Suprapubic skin (tissue), 4 donors: ENCODE data around the gene NGF. TPM values are rescaled to one million over a fixed set of nuclear protein-coding genes. Genes with fewer than 3 reads are reported as not detected.

ENCODE experiments used
- DNase-seq, 2 donors: peaks; one replicate each; pipeline ENCODE4 v3.0.0-alpha.2; 2019; ENCODE audit warnings: low spot score in 2 of 2
- H3K27ac ChIP-seq: fragments of 200-600 bp; sonication (generic); one replicate; pipeline ENCODE4 v1.5.1; 2019
- H3K27me3 ChIP-seq: fragments of 200-600 bp; sonication (generic); one replicate; pipeline ENCODE4 v1.5.1; 2019
- H3K36me3 ChIP-seq: fragments of 200-600 bp; sonication (generic); one replicate; pipeline ENCODE4 v1.5.1; 2019
- H3K4me1 ChIP-seq: fragments of 200-600 bp; sonication (generic); one replicate; pipeline ENCODE4 v1.5.1; 2019
- H3K4me3 ChIP-seq: fragments of 200-600 bp; sonication (generic); one replicate; pipeline ENCODE4 v1.5.1; 2019; ENCODE audit warnings: mild to moderate bottlenecking
- H3K9me3 ChIP-seq: fragments of 200-600 bp; sonication (generic); one replicate; pipeline ENCODE4 v1.5.1; 2019
- EP300 ChIP-seq: sonication (generic); formaldehyde crosslinking; IDR thresholded peaks from one replicate; pipeline ENCODE4 v1.6.1; 2017; ENCODE audit warnings: antibody characterized with exemption
- POLR2A ChIP-seq, 2 donors: fragments of 450-650 bp; IDR thresholded peaks; one replicate each; pipeline ENCODE4 v1.6.1; 2017; ENCODE audit warnings: antibody characterized with exemption in 2 of 2, mild to moderate bottlenecking in 2 of 2, moderate library complexity in 2 of 2
- POLR2AphosphoS5 ChIP-seq, 3 donors: sonication (generic); formaldehyde crosslinking; IDR thresholded peaks; one replicate each; pipeline ENCODE4 v1.6.1; 2017; ENCODE audit warnings: antibody characterized with exemption in 3 of 3
- WGBS: methylation state at CpG from one replicate; pipeline ENCODE4 v1.1.5; 2018; 5-methylcytosine and 5-hydroxymethylcytosine counted together
- total RNA-seq, 4 donors: library from RNA; depleted of rRNA; stranded (reverse); fragments of >200 nt; gene quantifications; one replicate each; pipeline ENCODE4 v1.1.0, GENCODE V29; 2016
- TF ChIP-seq, protein P1 (sequence below), 2 donors: fragments of 200-600 bp in 1 of 2; fragments of 450-650 bp in 1 of 2; sonication (generic) in 1 of 2; IDR thresholded peaks; one replicate each; pipeline ENCODE4 v1.5.1; 2016 to 2019; ENCODE audit warnings: antibody characterized with exemption in 2 of 2, mild to moderate bottlenecking in 1 of 2, moderate library complexity in 1 of 2

The NGF gene
- total RNA-seq, 4 donors from 2014 or later = 0.80 TPM; not detected in 3

DNA sequence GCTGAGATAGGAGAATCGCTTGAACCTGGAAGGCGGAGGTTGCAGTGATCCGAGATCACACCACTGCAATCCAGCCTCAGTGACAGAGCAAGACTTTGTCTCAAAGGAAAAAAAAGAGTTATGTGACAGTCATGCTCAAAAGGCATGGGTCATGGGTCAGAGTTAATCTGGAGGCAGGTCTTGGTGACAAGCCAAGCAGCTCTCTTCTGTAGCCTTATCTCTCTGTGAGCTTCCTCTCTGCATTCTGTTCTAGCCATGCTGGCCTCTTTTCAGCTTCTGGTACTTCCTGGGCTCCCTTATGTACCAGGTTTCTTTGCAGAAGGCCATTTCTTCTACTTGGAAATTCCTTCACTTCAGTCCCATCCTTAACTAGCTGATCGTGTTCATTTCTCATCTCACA, 63.6 kb downstream of the NGF start:
- Histone ChIP-seq H3K36me3 (no peaks in the 10 kb centered on the region), H3K9me3 (no peaks in the 10 kb centered on the region), H3K27me3 (no peaks in the 10 kb centered on the region), H3K27ac (no peak overlapping the region), H3K4me3 (no peak overlapping the region), H3K4me1 (no peaks in the 10 kb centered on the region)
- DNase-seq = no peak
- WGBS = 95% methylated on average over 4 of the region's 4 CpGs
- TF ChIP-seq POLR2AphosphoS5 (IDR thresholded peaks at IDR 0.05) (no peak), POLR2A (IDR thresholded peaks at IDR 0.05) (no peak), EP300 (no peak)
- TF ChIP-seq, protein P1, sequence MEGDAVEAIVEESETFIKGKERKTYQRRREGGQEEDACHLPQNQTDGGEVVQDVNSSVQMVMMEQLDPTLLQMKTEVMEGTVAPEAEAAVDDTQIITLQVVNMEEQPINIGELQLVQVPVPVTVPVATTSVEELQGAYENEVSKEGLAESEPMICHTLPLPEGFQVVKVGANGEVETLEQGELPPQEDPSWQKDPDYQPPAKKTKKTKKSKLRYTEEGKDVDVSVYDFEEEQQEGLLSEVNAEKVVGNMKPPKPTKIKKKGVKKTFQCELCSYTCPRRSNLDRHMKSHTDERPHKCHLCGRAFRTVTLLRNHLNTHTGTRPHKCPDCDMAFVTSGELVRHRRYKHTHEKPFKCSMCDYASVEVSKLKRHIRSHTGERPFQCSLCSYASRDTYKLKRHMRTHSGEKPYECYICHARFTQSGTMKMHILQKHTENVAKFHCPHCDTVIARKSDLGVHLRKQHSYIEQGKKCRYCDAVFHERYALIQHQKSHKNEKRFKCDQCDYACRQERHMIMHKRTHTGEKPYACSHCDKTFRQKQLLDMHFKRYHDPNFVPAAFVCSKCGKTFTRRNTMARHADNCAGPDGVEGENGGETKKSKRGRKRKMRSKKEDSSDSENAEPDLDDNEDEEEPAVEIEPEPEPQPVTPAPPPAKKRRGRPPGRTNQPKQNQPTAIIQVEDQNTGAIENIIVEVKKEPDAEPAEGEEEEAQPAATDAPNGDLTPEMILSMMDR (IDR thresholded peaks at IDR 0.05) = no peak

DNA sequence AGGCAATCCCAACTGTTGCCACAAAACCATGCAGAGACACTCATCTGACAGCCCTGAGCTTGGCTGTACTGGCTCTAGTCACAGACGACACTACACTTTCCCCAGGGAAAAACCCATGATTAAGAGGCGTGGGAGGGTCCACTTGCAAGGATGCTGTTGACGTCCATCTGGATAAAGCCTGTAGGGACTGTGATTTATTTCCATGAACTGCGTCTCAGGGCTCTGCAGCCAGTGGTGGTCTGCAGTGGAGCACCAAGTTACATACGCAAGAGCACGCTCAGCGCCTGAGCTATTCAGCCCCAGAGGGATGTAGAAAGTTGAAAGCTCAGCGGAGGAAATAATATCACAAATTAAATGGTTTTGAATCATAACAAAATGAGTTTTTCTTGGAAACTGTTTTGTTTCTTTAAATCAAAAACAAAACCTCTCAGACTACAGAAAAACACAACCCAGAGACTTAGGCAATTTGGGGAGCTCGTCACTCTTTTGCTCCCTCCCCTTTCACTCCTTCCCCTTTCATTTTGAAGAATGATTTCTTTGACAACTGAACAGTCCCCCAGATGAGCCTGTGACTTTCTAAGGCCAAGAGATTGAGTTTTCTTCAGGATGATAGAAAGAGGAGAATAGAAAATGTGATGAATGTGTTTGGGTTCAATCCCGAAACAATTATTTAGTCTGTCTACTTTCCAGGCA, 71.2 kb downstream of the NGF start:
- Histone ChIP-seq H3K27ac (no peak overlapping the region), H3K27me3 (no peaks in the 10 kb centered on the region), H3K36me3 (no peaks in the 10 kb centered on the region), H3K4me1 (no peaks in the 10 kb centered on the region), H3K9me3 (no peaks in the 10 kb centered on the region), H3K4me3 (no peak overlapping the region)
- 54% methylated on average over 8 of the region's 10 CpGs for WGBS
- no peak for DNase-seq
- TF ChIP-seq, protein P1 (IDR thresholded peaks at IDR 0.05) = no peak
- TF ChIP-seq EP300 (no peak), POLR2A (IDR thresholded peaks at IDR 0.05) (no peak), POLR2AphosphoS5 (IDR thresholded peaks at IDR 0.05) (no peak)

DNA sequence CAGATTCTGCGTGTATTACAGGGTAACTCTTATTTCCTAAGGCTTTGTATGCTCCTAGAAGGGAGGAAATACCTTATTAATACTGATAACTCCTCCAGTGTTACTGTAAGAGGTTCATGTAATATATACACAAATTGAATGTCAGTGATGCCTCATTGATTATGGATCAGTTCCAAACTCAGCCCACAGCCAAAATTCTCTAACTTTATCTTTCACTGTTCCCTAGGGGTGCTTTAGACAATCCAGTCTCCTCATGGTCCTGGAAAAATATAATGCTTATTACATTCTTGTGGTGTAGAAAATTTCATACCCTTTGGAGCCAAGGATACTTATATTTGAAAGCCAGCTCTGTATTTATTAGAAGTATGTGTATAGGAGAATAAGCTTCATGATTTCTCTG, 73.0 kb downstream of the NGF start:
- Histone ChIP-seq H3K4me3 (no peak overlapping the region), H3K4me1 (no peaks in the 10 kb centered on the region), H3K27ac (no peak overlapping the region), H3K27me3 (no peaks in the 10 kb centered on the region), H3K9me3 (no peaks in the 10 kb centered on the region), H3K36me3 (no peaks in the 10 kb centered on the region)
- WGBS = 81% methylated on average over 1 of the region's 1 CpG
- TF ChIP-seq EP300 = no peak
- TF ChIP-seq POLR2AphosphoS5 (IDR thresholded peaks at IDR 0.05) = no peak
- no peak for TF ChIP-seq POLR2A (IDR thresholded peaks at IDR 0.05)
- TF ChIP-seq, protein P1 (IDR thresholded peaks at IDR 0.05) = no peak
- no peak for DNase-seq

DNA sequence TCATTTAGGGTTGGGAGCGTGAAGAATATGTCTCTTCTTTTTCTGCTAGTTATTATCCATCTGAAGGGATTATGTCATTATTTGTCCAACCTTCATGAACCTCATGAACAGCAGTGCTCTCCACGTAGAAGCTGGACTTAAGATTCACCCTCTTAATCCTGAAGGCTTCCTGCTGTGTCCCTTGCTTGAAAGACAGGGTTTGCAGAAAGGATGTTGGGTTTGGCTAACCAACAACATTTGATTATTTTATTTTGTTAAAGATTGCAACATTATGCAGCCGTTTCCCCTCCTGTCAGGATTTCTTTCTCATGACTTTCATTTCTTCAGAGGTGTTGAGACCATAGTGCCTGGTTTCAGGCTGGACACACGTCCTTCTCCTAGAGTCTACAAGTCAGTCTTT, 75.2 kb downstream of the NGF start:
- Histone ChIP-seq H3K27me3 (no peaks in the 10 kb centered on the region), H3K4me1 (no peaks in the 10 kb centered on the region), H3K4me3 (no peak overlapping the region), H3K36me3 (no peaks in the 10 kb centered on the region), H3K9me3 (peaks cover 9% of the 10 kb centered on the region), H3K27ac (no peak overlapping the region)
- DNase-seq = no peak
- TF ChIP-seq, protein P1 (IDR thresholded peaks at IDR 0.05) = no peak
- TF ChIP-seq EP300 (no peak), POLR2A (IDR thresholded peaks at IDR 0.05) (no peak), POLR2AphosphoS5 (IDR thresholded peaks at IDR 0.05) (no peak)
- 63% methylated on average over 4 of the region's 4 CpGs for WGBS

DNA sequence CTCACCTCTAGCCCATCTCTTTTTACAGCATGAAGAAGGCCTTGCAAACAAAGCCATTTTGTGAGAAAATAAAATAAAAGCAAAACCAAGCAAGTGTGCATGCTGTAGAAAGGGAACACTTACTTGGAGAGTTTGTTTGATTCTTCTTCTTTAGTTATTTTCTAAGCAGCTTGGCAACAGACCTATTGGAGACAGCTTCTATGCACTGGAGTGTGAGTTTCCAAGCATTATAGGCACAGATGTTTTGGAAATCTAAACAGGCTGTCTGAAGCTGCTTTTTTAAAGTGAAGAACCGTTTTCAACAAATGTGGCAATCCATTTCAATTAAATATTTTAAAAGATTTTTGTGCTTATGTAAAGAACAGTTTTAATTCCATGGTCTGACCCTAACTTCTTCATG, 76.6 kb downstream of the NGF start:
- Histone ChIP-seq H3K27ac (no peak overlapping the region), H3K36me3 (no peaks in the 10 kb centered on the region), H3K9me3 (peaks cover 9% of the 10 kb centered on the region), H3K4me3 (no peak overlapping the region), H3K27me3 (no peaks in the 10 kb centered on the region), H3K4me1 (no peaks in the 10 kb centered on the region)
- no peak for DNase-seq
- WGBS = 56% methylated on average over 1 of the region's 1 CpG
- TF ChIP-seq POLR2AphosphoS5 (IDR thresholded peaks at IDR 0.05) (no peak), POLR2A (IDR thresholded peaks at IDR 0.05) (no peak), EP300 (no peak)
- TF ChIP-seq, protein P1 (IDR thresholded peaks at IDR 0.05) = no peak
